ENCODE measurements around the gene ADAMTSL2.

- TF ChIP-seq CTCF (IDR thresholded peaks at IDR 0.05) = no peak
- no peak for TF ChIP-seq POLR2A (IDR thresholded peaks at IDR 0.05)
Observed at GRCh38 chr9:133517711-133518110, 16.8 kb upstream of the ADAMTSL2 start.
